T follicular helper cell (primary cell): ENCODE measurements around the gene WDHD1.
"Not testable (repeated sequence)": the region's sequence is repeated elsewhere in the genome, so short reads cannot be mapped to it uniquely, and the experiment has no call there.

Experiments
- DNase-seq: peaks from one replicate; pipeline ENCODE4 v3.0.0-alpha.2; 2020; ENCODE audit warnings: low read depth

The WDHD1 gene

GRCh38 chr14:54955143-54955542 is 71.8 kb downstream of the WDHD1 start:
- DNase-seq: no peak

- not testable (repeated sequence) for DNase-seq
Measured at GRCh38 chr14:54953609-54954008, 73.3 kb downstream of the WDHD1 start.

GRCh38 chr14:54952803-54953202 is 74.1 kb downstream of the WDHD1 start:
- not testable (repeated sequence) for DNase-seq

GRCh38 chr14:54947230-54947629 is 79.7 kb downstream of the WDHD1 start:
- no peak for DNase-seq

- no peak for DNase-seq
Measured at GRCh38 chr14:54946500-54946899, 80.4 kb downstream of the WDHD1 start.

- DNase-seq: no peak
Measured at GRCh38 chr14:54944737-54945391, 82.0 kb downstream of the WDHD1 start.

GRCh38 chr14:54942913-54943312 is 84.0 kb downstream of the WDHD1 start:
- DNase-seq: no peak

GRCh38 chr14:54936816-54937215 is 90.1 kb downstream of the WDHD1 start:
- no peak for DNase-seq

GRCh38 chr14:54935958-54936357 is 90.9 kb downstream of the WDHD1 start:
- DNase-seq: no peak

GRCh38 chr14:54935100-54935499 is 91.8 kb downstream of the WDHD1 start:
- no peak for DNase-seq

GRCh38 chr14:54933006-54933405 is 93.9 kb downstream of the WDHD1 start:
- no peak for DNase-seq

- DNase-seq: no peak
Measured at GRCh38 chr14:54931598-54932340, 95.1 kb downstream of the WDHD1 start.

GRCh38 chr14:54931101-54931500 is 95.8 kb downstream of the WDHD1 start:
- no peak for DNase-seq

- no peak for DNase-seq
Measured at GRCh38 chr14:54929556-54929955, 97.3 kb downstream of the WDHD1 start.

GRCh38 chr14:54928216-54928615 is 98.7 kb downstream of the WDHD1 start:
- DNase-seq: no peak

- DNase-seq: no peak
Measured at GRCh38 chr14:54927551-54927950, 99.3 kb downstream of the WDHD1 start.

- DNase-seq: not testable (repeated sequence)
Measured at GRCh38 chr14:54926570-54926969, 100.3 kb downstream of the WDHD1 start.

- no peak for DNase-seq
Measured at GRCh38 chr14:54922598-54922997, 104.3 kb downstream of the WDHD1 start.

- DNase-seq: no peak
Measured at GRCh38 chr14:54920052-54920451, 106.8 kb downstream of the WDHD1 start.

- DNase-seq: no peak
Measured at GRCh38 chr14:54919330-54919729, 107.6 kb downstream of the WDHD1 start.

- no peak for DNase-seq
Measured at GRCh38 chr14:54918427-54918826, 108.5 kb downstream of the WDHD1 start.

- DNase-seq: no peak
Measured at GRCh38 chr14:54916101-54916500, 110.8 kb downstream of the WDHD1 start.

- no peak for DNase-seq
Measured at GRCh38 chr14:54909817-54910558, 116.9 kb downstream of the WDHD1 start.
